Endothelial cell of umbilical vein (primary cell): Measurements from ENCODE around the gene CFAP69. TPM values are rescaled to one million over a fixed set of nuclear protein-coding genes. Genes with fewer than 3 reads are reported as not detected.

Experiments used
- BruUV-seq: library from RNA; stranded (reverse); fragments of 400-500 nt; replicated peaks from 2 replicates; lab custom pipeline; 2021; lab: Mats Ljungman, UMichigan
- CTCF ChIA-PET: fragments of 300-600, 350-600 bp; sonication (Branson Sonifier 250); formaldehyde crosslinking; loops from one replicate; lab custom pipeline; 2021; ENCODE audit warnings: antibody characterized with exemption, inconsistent platforms; lab: Charles Lee
- POLR2A ChIA-PET: fragments of 300-600, 350-600 bp; sonication (Branson Sonifier 250); formaldehyde crosslinking; loops from one replicate; lab custom pipeline; 2021; ENCODE audit warnings: antibody characterized with exemption, inconsistent platforms; lab: Charles Lee
- DNase-seq: peaks from one replicate; pipeline ENCODE4 v3.0.0-alpha.2; 2011; ENCODE audit warnings: low read depth, low spot score
- FAIRE-seq: peaks from 2 replicates; lab custom pipeline; 2011; peaks lifted over from hg19 to GRCh38; lab: Jason Lieb, UNC
- H2AFZ ChIP-seq: 2 replicates; pipeline ENCODE4 v1.6.0; 2012; ENCODE audit warnings: low read depth, low read length, control low read depth, inconsistent platforms
- H3K27ac ChIP-seq: 2 replicates; pipeline ENCODE4 v1.5.1; 2011; ENCODE audit warnings: low read depth, mild to moderate bottlenecking, control low read depth, low read length, moderate library complexity; ENCODE audit not compliant: insufficient read depth
- H3K27me3 ChIP-seq, 2 experiments: 2 replicates each; pipeline versions ENCODE4 v1.6.0 to v1.6.1; 2011; ENCODE audit warnings: low read length in 2 of 2, mixed read lengths in 1 of 2; ENCODE audit not compliant: control insufficient read depth in 2 of 2, insufficient read depth in 2 of 2
- H3K36me3 ChIP-seq, 2 experiments: 2 replicates in 1 of 2; 3 replicates in 1 of 2; pipeline ENCODE4 v1.5.1; 2011; ENCODE audit warnings: low read length in 2 of 2, mild to moderate bottlenecking in 1 of 2, moderate library complexity in 1 of 2; ENCODE audit not compliant: control insufficient read depth in 2 of 2, insufficient read depth in 2 of 2; ENCODE audit errors: extremely low read depth in 1 of 2
- H3K4me1 ChIP-seq: 3 replicates; pipeline ENCODE4 v1.5.1; 2011; ENCODE audit warnings: mild to moderate bottlenecking, low read length; ENCODE audit not compliant: control insufficient read depth, insufficient read depth; ENCODE audit errors: extremely low read depth
- H3K4me2 ChIP-seq: 2 replicates; pipeline ENCODE4 v1.6.1; 2011; ENCODE audit warnings: low read length, control low read depth, mixed read lengths; ENCODE audit not compliant: insufficient read depth
- H3K4me3 ChIP-seq, 3 experiments: fragments of 200-600 bp in 1 of 3; sonication (generic), shearing (Covaris generic) in 1 of 3; replicated peaks in 1 of 3; 2 replicates each; pipeline ENCODE4 v1.5.1; 2011 to 2016; ENCODE audit warnings: control low read depth in 3 of 3, low read length in 3 of 3, mild to moderate bottlenecking in 2 of 3, inconsistent platforms in 1 of 3, low read depth in 1 of 3, moderate library complexity in 1 of 3; ENCODE audit not compliant: insufficient read depth in 1 of 3
- H3K79me2 ChIP-seq: 2 replicates; pipeline ENCODE4 v1.6.0; 2012; ENCODE audit warnings: low read length, inconsistent platforms; ENCODE audit not compliant: control insufficient read depth, insufficient read depth
- H3K9ac ChIP-seq: replicated peaks from 2 replicates; pipeline ENCODE3; 2011; ENCODE audit warnings: low read length, control low read depth; ENCODE audit not compliant: insufficient read depth; ENCODE audit errors: extremely low read depth
- H3K9me1 ChIP-seq: replicated peaks from 3 replicates; pipeline ENCODE4 v1.6.0; 2011; ENCODE audit warnings: mild to moderate bottlenecking, low read length; ENCODE audit not compliant: control insufficient read depth, insufficient read depth; ENCODE audit errors: extremely low read depth
- H3K9me3 ChIP-seq: replicated peaks from 2 replicates; pipeline ENCODE4 v1.5.1; 2012; ENCODE audit warnings: low read length, inconsistent platforms; ENCODE audit not compliant: control insufficient read depth, insufficient read depth
- H4K20me1 ChIP-seq: replicated peaks from 2 replicates; pipeline ENCODE3; 2011; ENCODE audit warnings: mild to moderate bottlenecking, low read length; ENCODE audit not compliant: control insufficient read depth, insufficient read depth; ENCODE audit errors: extremely low read depth
- CTCF ChIP-seq, 2 donors: IDR thresholded peaks; 1 replicate in 1 of 2; 2 replicates in 1 of 2; pipeline ENCODE4 v1.5.1; 2011; ENCODE audit warnings: low read length in 2 of 2, mild to moderate bottlenecking in 2 of 2, moderate library complexity in 2 of 2, control low read depth in 1 of 2, inconsistent platforms in 1 of 2, low read depth in 1 of 2; ENCODE audit not compliant: insufficient read depth in 1 of 2; ENCODE audit errors: extremely low read depth in 1 of 2
- EZH2 ChIP-seq: IDR thresholded peaks from 2 replicates; pipeline ENCODE4 v1.6.1; 2012; ENCODE audit warnings: borderline replicate concordance, low read depth, mild to moderate bottlenecking, moderate library complexity, low read length, inconsistent platforms; ENCODE audit not compliant: severe bottlenecking
- FOS ChIP-seq: IDR thresholded peaks from 2 replicates; pipeline ENCODE4 v1.6.1; 2011; ENCODE audit warnings: mild to moderate bottlenecking, low read length, moderate library complexity, borderline replicate concordance; ENCODE audit not compliant: insufficient read depth
- GATA2 ChIP-seq: IDR thresholded peaks from 2 replicates; pipeline ENCODE4 v1.7.0; 2011; ENCODE audit warnings: low read depth, mild to moderate bottlenecking, moderate library complexity, mixed read lengths, low read length; ENCODE audit not compliant: insufficient read length, insufficient read depth
- JUN ChIP-seq: IDR thresholded peaks from 2 replicates; pipeline ENCODE4 v1.6.1; 2011; ENCODE audit warnings: borderline replicate concordance, low read depth; ENCODE audit not compliant: insufficient read length, insufficient read depth
- MAX ChIP-seq: IDR thresholded peaks from 2 replicates; pipeline ENCODE4 v1.6.1; 2011; ENCODE audit not compliant: insufficient read depth, insufficient read length
- MYC ChIP-seq: IDR thresholded peaks from one replicate; pipeline ENCODE4 v1.6.1; 2011; ENCODE audit warnings: mild to moderate bottlenecking, low read depth, low read length
- POLR2A ChIP-seq: IDR thresholded peaks from 2 replicates; pipeline ENCODE4 v1.6.1; 2012; ENCODE audit warnings: low read depth, mild to moderate bottlenecking, control low read depth, low read length
- POLR2AphosphoS5 ChIP-seq: IDR thresholded peaks from 2 replicates; pipeline ENCODE4 v1.6.1; 2012; ENCODE audit warnings: low read depth, mild to moderate bottlenecking, control low read depth, low read length, moderate library complexity; ENCODE audit not compliant: insufficient read depth
- dilution Hi-C: fragments of 300-500 bp; cut with MboI; formaldehyde crosslinking; loops from one replicate; pipeline ENCODE4 v1.15.0; 2019; ENCODE audit warnings: low sequenced_read_pairs; ENCODE audit not compliant: extremely low pct_ligation_motif_present
- intact Hi-C: fragments of 100-400 bp; cut with micrococcal nuclease; formaldehyde crosslinking; loops from one replicate; pipeline ENCODE4 v1.10.0; 2022
- polyA plus RNA-seq, 4 experiments: library from polyadenylated mRNA; depleted of rRNA in 3 of 4; stranded (reverse) in 3 of 4; unstranded in 1 of 4; fragments of >200 nt; gene quantifications; 2 replicates each; pipeline versions ENCODE4 v1.2.1 to v1.2.3, GENCODE V29; 2011 to 2012; ENCODE audit warnings: missing spikeins in 1 of 4
- total RNA-seq: library from RNA; stranded (reverse); gene quantifications from 2 replicates; pipeline ENCODE4 v1.2.3, GENCODE V29; 2021

CFAP69 gene
- total and polyA plus RNA-seq, 2 donors (not counting 3 experiments of a cell fraction or from before 2014, with no cell fraction given): 0.81 to 4.4 TPM

- ChIA-PET POLR2A (no interaction called here), CTCF (no interaction called here)
- H3K36me3 ChIP-seq: no peaks in the 10 kb centered on the region
- no peak for TF ChIP-seq JUN
- no peak for TF ChIP-seq MYC
- no peak for TF ChIP-seq MAX
- no peak for TF ChIP-seq EZH2
- no peak for TF ChIP-seq FOS
- no peak for TF ChIP-seq GATA2
- no peak for TF ChIP-seq POLR2A
- H4K20me1 ChIP-seq: no peaks in the 10 kb centered on the region
- H3K9me1 ChIP-seq: no peaks in the 10 kb centered on the region
- H3K4me3 ChIP-seq: no peak overlapping the region
- intact Hi-C loops: no loop called here
- no peaks in the 10 kb centered on the region for H3K4me1 ChIP-seq
- H3K27me3 ChIP-seq: no peaks in the 10 kb centered on the region
- H3K4me2 ChIP-seq: no peak overlapping the region
- no peak overlapping the region for H3K27ac ChIP-seq
- no TSS peak for BruUV-seq
- no peaks in the 10 kb centered on the region for H3K79me2 ChIP-seq
- DNase-seq (no peak), FAIRE-seq (no peak)
- no peak overlapping the region for H2AFZ ChIP-seq
- H3K9ac ChIP-seq: no peak overlapping the region
- H3K9me3 ChIP-seq: no peaks in the 10 kb centered on the region
- dilution Hi-C loops: no loop called here
Measured at GRCh38 chr7:90225601-90226000, 19.4 kb upstream of the CFAP69 start.

DNA sequence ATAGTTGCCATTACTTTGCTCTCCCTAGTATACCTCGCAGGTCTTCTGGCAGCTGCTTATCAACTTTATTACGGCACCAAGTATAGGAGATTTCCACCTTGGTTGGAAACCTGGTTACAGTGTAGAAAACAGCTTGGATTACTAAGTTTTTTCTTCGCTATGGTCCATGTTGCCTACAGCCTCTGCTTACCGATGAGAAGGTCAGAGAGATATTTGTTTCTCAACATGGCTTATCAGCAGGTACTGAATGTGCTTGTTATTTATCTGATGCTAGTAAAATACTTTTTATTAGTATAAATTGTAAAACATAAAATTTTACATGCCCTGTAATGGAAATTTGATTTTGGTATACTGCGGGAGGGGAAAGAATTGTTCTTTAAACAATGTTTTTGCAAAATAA is 17.7 kb upstream of the CFAP69 start:
- no peak overlapping the region for H3K4me2 ChIP-seq
- peaks cover 1% of the 10 kb centered on the region for H3K4me1 ChIP-seq
- POLR2A ChIA-PET: no interaction called here
- BruUV-seq: no TSS peak
- CTCF ChIA-PET: no interaction called here
- FAIRE-seq: no peak
- H3K79me2 ChIP-seq: no peaks in the 10 kb centered on the region
- H3K27ac ChIP-seq: no peak overlapping the region
- no peaks in the 10 kb centered on the region for H3K9me3 ChIP-seq
- H3K9me1 ChIP-seq: no peaks in the 10 kb centered on the region
- dilution Hi-C loops: no loop called here
- H4K20me1 ChIP-seq: no peaks in the 10 kb centered on the region
- DNase-seq: no peak
- H3K4me3 ChIP-seq: no peak overlapping the region
- TF ChIP-seq CTCF (IDR thresholded peaks at IDR 0.05; ENCODE audit: extremely low read depth in 1 of 2, insufficient read depth in 1 of 2, low read depth in 1 of 2, low read length in 2 of 2): no peak
- no peak for TF ChIP-seq JUN
- no peak for TF ChIP-seq MYC
- TF ChIP-seq FOS: no peak
- TF ChIP-seq POLR2A: no peak
- TF ChIP-seq GATA2: no peak
- no peak for TF ChIP-seq MAX
- no peak for TF ChIP-seq POLR2AphosphoS5
- TF ChIP-seq EZH2: no peak
- no peaks in the 10 kb centered on the region for H3K27me3 ChIP-seq
- no peak overlapping the region for H3K9ac ChIP-seq
- no peaks in the 10 kb centered on the region for H3K36me3 ChIP-seq
- intact Hi-C loops: loop anchor here (2.0 kb wide), 1 partner anchor 14 kb away; no protein-coding TSS in a partner anchor
- H2AFZ ChIP-seq: no peak overlapping the region
